GM11168 (cell line): ENCODE data around the gene PKLR.
"Not testable (repeated sequence)": the region's sequence is repeated elsewhere in the genome, so short reads cannot be mapped to it uniquely, and the experiment has no call there.

ENCODE experiments used
- in situ Hi-C: fragments of 300-500 bp; cut with MboI; formaldehyde crosslinking; loops from one replicate; pipeline ENCODE4 v1.12.0; 2022; ENCODE audit warnings: low sequenced_read_pairs; ENCODE audit not compliant: unreplicated experiment

PKLR gene

DNA sequence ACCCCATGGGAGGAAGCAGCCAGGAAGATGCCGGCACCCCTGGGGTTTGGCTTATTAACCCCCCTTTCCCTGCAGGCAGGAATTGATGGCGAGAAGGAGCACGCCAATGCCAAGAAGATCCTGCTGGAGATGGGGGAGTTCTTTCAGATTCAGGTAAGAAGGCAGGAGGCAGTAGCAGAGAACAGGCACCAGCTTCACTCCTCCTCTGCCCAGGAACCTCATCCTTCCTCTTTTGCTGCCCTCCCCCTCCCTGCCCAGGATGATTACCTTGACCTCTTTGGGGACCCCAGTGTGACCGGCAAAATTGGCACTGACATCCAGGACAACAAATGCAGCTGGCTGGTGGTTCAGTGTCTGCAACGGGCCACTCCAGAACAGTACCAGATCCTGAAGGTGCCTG lies 18.3 kb upstream of the PKLR start:
- in situ Hi-C loops = no loop called here

DNA sequence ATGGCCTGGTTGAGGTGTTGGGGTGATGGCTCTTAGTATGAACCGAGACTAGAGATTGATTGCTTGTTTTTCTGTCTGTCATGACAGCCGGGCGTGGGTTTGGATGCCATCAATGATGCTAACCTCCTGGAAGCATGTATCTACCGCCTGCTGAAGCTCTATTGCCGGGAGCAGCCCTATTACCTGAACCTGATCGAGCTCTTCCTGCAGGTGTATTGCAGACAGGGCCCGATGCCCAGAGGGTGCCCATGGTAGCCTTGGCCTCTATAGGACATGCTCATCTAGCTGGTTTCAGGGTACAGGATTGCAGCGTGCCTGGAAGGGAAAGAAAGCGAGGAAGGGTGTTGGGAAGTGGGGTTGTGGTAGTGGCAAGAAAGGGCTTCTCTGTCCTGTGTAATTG lies 16.8 kb upstream of the PKLR start:
- in situ Hi-C loops = no loop called here

DNA sequence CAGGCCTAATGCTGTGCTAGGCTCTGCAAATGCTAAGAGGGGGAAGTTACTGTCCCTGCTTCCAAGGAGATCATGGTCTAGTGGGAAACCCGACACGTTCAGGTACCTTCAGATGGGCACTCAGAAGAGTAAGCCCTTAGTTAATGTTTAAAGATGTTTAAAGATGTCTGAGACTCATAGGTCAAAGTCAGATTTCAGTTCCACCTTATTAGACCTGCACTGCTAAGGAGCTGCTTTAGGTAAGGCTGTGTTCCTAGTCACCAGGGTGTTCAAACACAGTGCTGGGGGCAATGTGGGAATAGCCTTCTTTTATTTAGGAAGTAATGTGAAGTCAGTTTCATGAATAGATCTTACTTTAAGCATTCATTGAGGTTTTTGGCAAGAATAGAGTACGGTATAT lies 15.7 kb upstream of the PKLR start:
- in situ Hi-C loops = no loop called here

DNA sequence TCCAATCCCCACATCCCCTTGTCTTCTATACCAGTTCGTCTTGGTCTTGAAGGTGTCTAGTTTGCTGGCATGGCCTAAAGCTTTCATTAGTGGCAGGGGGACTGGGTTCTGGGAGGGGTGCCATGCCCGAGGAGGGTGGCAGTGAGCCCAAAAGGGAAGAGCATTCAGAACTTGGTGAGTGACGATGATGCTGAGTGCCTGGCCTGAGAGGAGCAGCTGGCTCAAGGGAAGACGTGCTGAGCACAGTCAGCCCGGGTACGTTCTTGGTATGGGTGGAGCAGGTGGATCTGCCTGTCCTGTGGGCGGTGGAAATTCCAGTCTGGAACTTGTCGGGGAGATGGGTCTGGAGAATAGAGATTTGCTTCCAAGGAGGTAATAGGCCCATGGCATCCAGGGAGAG lies 12.0 kb upstream of the PKLR start:
- in situ Hi-C loops = loop anchor here (5.0 kb wide), 1 partner anchor 36 kb away; the partner anchor contains the start of gene HCN3

DNA sequence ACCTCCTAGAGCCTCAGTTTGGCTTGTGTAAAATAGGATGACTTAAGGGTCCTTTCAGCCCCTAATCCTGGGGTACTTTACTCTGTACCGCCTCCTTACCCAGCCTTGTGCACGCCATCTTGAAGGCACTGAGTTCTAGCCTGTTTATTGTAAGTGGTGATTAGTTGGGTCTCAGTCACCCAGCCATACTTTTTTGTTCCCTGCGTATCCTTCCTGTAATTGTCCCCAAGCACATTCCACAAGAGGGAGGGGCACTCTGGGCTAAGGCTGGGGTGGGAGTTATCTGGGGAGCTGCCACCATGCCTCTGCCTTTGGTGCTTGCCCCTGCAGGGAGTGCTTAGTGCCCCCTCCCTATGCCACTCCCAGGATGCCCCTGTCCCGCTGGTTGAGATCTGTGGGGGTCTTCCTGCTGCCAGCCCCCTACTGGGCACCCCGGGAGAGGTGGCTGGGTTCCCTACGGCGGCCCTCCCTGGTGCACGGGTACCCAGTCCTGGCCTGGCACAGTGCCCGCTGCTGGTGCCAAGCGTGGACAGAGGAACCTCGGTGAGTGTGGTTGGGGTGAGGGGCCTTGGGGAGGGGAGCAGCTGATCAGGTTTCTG lies 8.3 kb upstream of the PKLR start:
- in situ Hi-C loops = loop anchor here (5.0 kb wide), 1 partner anchor 32 kb away; the partner anchor contains the start of gene HCN3

DNA sequence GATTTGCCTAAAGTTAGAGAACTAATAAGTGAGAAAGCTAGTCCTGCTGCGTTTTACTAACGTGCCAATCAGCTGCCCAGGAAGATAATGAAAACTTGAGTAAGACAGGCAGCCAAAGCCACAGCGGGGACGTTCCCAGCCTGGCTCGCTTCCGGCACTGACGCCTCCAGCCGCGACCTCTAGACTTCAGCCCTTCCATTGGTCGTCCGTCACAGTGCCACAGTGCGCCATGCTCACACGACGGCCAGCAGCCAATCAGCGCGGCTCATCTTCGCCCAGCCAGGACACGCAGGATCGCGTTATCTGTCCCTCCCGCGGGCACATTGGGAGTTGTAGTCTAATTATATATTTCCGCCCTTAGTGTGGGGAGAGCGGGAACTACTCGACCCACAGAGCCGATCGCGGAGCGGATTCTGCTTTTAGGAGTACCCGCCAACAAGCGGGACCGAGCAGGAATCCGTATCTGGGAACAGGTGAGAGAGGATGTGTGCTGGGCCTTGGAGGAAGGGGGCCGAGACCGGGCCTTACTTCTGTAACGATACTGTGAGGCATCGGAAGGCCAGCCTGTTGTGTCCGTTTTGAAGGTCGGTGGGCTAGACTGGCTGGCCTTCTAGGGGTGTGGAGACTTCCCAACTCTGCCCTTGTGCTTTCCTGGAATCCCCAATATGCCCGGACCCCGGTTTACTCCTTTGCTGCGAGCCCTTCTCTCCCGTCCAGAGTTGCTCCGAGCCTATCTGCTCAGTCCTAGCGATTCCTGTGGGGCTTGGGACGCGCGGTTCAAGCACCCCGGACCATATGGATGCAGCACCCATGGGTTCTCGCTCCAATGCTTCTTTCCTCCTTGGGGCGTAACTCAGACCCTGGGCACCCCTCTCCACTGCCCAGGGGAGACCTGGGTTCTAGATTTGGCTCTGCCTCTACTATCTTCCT lies 7.5 kb upstream of the PKLR start, which contains the start of gene FDPS:
Gene FDPS, plus strand, starts transcription at position 374 of the 930 bp plus-strand sequence. CDS start 924 bp downstream, outside the sequence.
- in situ Hi-C loops = no loop called here

DNA sequence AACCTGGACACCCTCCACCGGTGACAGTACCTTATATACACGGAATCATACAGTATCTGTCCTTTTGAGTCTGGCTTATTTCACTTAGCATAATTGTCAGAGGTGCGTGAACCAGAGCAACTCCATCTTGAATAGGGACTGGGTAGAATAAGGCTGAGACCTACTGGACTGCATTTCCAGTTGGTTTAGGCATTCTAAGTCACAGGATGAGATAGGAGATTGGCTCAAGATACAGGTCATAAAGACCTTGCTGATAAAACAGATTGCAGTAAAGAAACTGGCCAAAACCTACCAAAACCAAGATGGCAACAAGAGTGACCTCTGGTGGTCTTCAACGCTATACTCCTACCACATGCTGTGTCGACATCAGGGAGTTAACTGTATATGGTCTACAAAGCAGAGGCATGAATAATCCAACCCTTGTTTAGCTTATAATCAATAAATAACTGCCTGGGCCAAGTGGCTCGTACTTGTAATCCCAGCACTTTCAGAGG lies 6.1 kb upstream of the PKLR start:
- in situ Hi-C loops = no loop called here

DNA sequence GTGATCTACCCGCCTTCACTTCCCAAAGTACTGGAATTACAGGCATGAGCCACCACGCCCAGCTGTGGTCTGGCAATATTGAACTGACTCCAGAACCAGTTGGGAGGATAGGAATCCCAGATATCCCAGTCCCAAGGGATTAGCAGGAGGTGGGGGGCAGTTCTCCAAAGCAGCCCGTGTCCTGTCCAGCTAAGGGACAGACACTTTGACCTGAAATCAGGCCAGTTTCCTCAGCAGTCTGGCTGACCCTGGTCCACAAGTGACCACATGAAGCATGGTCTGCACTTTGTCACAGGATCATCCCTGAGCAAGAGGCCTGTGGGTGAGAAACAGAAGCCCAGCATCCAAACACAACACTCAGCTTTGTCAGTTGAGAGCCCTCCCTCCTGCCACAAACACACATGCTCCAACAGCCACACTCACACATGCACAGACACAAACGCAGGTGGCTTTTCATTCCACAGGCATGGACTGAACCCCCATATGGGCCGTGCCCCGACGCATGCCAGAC lies 4.7 kb upstream of the PKLR start:
- in situ Hi-C loops = no loop called here

DNA sequence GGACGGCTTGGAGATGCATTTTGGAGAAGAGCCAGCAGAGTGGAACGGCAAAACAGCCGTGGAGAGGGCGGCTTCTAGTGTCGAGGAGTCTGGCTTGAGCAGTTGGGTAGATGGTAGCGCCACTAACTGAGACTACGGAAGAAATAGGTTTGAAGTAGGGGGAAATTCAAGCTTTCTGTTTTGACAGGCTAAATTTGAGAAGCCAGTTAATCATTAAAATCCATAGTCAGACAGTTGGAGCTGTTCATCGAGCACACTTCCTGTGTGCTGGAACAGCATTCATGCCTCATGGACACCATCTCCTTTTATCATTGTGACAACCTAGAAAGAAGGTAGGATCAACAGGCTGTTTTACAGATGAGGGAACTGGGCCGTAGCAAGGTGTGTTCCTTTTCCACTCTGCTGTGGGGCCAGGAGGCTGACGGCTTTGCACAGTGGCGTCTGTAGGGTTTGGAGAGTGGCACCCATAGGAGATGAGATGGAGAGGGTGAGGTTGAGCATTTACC lies 3.4 kb upstream of the PKLR start:
- in situ Hi-C loops = no loop called here

DNA sequence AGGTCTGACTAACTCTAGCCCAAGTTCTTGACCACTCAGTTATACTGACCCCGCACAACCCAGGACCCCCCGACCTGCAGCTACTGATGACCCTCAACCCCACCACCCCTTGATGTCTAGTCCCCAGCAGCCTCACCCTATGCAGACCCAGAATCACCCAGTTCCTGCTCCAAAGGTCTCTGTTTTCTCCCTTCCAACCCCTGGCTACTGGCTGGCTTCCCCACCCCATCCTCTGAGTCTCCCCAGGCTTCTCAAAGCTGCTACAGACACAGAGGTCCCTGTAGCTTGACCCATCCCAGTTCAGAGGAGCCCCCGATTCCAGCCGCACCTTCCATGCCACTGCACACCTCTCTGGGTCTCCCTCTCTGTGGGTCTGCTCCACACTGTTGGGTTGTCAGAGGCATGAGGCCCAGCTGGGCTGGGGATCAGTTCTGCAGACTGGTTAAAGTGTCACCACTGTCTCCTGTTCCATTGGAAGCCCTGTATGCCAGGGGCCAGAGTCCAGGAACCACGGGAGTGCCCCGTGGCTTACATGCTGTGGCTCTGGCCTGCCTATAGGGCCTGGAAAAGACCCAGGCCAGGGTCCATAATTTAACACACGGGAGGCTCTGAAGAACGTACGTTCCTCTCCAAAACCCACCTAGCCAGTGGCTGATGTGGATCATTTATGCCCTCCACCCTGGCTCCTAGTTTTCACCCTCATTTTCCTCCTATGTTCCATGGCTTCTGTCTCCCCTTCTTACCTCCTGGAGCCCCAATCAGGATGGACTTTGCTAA lies 497 bp downstream of the PKLR start:
- in situ Hi-C loops = no loop called here

DNA sequence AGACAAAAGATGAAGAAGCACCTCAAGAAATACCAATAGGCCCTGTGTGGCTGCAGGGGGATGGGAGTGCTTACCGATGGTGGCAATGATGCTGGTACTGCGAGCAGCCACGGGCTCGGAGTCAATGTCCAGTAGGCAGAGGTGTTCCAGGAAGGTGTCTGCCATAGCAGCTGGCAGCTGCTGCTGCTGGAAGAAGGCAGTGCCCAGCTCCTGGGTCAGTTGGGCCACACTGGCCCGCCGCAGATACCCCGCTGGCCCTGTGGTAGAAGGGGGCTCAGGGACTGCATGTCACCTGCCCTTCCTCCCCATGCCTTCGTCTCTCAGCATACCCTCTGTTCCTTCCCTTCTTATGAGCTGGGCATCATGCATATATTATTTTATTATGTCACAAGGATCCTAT lies 1.2 kb downstream of the PKLR start:
- in situ Hi-C loops = no loop called here

DNA sequence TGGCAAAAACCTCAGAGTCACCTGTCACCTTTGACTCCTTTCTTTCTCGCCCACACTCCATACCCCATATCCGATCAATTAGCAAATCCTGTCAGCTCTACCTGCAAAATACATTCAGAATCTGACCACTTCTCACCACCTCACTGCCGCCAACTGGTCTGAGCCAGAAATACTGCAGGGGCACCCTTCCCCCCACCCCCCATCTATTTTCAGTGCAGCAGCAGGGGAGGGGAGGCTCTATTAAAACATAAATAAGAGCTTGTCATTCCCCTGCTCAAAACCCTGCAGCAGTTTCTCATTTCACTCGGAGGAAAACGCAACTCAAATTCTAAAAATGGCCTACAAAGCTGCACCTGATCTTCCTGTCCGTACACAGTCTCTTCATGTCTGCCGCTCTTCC lies 3.9 kb downstream of the PKLR start:
- in situ Hi-C loops = no loop called here

DNA sequence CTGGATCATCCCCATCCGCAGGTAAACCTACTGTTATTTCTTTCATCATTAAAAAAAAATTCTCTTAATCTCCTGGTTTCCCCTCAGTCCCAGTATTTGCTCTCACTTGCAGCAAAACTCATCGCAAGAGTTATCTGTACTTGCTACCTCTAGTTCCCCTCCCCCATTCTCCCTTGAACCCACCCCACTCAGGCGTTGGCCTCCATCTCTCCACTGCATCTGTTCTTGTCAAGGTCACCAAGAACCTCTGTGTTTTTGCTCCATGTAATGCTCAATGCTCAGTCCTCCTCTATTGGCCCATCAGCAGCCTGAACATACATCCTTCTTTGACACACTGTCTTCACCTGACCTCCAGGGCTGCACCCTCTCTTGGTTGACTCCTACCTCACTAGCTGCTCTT lies 4.6 kb downstream of the PKLR start:
- in situ Hi-C loops = no loop called here

DNA sequence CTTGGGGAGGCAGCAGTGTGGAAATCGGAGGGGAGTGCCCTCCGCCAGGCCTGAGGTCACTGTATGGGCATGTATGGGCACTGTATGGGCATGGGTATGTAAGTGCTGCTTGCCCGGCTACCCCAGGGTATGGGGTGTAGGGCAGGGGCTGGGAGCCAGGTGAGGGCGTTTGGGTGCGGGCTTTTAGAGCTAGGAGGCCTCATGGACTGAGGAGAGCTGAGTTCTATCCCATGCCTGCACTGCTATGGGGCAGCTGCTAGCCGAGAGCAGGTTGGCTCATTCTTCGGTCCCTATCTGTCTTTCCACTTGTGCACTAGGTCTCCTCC lies 5.3 kb downstream of the PKLR start:
- in situ Hi-C loops = no loop called here

DNA sequence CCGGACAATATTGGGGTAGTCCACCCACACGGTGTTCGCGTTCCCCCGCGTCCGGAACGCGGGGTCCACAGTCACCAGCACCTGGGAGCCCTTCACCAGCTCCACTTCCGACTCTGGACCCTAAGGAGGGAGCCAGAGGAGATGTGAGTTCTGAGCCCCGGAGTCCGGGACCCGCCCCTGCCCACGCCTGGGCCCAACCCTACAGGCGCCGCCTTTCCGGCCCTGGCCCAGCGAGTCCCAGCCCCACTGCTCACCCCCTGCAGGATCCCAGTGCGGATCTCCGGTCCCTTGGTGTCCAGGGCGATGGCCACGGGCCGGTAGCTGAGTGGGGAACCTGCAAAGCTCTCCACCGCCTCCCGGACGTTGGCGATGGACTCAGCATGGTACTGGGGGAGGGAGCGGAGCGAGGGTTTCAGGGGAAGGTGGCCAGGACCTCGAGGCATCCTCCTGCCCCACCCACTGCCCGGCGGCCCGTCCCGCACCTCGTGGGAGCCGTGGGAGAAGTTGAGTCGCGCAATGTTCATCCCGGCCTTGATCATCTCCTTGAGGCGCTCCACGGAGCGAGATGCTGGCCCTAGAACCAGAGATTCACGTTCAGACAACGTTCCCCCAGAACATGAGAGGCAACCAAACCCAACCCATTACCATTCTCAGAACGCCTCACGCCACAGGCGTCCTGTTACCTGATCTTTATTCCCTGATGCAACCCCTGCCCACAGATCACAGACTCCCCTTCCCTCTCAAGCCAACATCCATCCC lies 5.9 kb downstream of the PKLR start:
- in situ Hi-C loops = no loop called here

DNA sequence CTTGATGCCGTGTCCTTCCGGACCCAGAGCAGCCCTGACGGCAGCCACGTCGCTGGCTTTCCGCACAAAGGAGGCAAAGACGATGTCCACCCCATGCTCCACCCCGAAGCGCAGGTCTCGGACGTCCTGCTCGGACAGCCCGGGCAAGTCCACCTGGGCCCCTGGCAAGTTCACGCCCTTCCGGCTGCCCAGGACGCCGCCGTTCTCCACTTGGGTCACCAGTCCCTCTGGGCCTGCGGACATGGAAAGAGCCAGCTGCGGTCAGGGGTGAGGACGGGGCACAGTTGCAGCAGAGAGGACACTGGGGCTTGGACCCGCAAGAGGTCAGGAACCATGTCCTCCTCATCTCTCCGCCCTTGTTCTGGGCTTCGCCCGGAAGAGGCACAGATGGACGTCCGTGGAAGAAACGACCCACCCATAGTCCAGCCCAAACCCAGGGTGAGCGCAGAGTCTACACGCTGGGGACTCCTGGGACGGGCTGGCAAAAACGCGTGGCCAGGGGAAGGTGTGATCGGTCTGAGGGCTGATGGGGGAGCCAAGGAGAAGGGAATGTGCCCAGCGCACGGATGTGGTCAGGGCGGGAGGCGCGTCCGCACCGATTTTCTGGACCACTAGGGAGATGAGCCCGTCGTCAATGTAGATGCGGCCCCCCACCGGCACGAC lies 6.6 kb downstream of the PKLR start:
- in situ Hi-C loops = no loop called here

DNA sequence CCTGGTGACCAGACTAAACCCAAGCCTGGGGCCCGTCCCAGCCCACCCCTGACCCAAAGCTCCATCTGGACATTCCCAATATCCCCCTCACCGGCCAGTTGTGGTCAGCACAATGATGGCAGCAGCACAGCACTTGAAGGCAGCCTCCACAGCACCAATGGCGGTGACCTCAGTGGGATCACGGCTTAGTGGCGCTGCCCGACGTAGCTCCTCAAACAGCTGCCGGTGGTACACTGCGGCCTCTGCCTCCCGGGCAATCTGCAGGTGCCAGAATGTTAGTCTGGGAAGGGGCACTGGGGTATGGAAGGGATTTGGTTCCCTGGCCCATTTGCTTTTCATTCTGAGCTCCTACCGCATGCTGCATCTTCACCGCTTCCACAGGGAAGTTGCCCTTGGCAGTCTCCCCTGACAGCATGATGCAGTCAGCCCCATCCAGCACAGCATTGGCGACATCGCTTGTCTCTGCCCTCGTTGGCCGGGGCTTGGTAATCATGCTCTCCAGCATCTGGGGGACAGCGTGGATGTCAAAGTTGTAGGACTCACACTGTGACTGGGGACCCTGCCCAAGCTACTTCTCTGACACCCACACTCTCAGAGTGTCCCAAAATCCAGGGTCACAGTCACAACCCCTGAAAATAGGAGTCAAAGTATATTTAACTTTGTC lies 8.0 kb downstream of the PKLR start:
- in situ Hi-C loops = no loop called here

DNA sequence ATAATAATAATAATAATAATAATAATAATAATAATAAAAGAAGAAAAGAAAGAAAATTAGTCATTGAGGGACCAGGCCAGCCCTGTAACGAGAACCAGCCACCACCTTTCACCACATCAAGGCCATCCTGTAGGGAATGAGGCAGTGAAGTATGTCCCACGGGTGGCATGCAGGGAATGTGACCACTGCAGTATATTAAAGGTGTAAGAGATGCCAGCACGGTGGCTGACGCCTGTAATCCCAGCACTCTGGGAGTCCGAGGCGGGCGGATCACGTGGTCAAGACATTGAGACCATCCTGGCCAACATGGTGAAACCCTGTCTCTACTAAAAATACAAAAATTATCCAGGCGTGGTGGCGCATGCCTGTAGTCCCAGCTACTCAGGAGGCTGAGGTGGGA lies 10.2 kb downstream of the PKLR start:
- in situ Hi-C loops = not testable (repeated sequence)
